ENCODE data around the gene TAS1R1.

Gene TAS1R1

DNA sequence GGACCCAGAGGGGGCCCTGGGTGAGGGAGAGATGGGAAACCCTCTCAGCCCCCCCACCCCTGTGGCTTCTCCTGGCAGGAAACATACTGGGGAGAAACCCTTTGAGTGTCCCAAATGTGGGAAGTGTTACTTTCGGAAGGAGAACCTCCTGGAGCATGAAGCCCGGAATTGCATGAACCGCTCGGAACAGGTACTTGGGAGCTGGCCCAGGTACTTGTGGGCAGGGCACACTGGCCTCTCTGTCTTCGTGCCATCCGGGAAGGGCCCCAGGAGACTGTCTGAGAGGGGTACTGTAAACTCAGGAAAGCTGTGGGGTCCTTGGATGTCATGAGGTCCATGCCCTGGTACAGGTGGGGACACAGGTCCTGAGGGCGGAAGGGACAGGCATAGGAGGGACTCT is 30.7 kb downstream of the TAS1R1 start:
- H3K9me3 ChIP-seq (ENCODE audit: insufficient read depth, low read length, severe bottlenecking): no peaks in the 10 kb centered on the region
- no peak overlapping the region for H3K27ac ChIP-seq (ENCODE audit: low read length)
- H3K79me2 ChIP-seq (ENCODE audit: insufficient read depth, low read length): peaks cover 16% of the 10 kb centered on the region
- no peak for DNase-seq
- no peak overlapping the region for H3K4me3 ChIP-seq (ENCODE audit: low read depth in 1 of 2, low read length in 2 of 2)
- no peak overlapping the region for H2AFZ ChIP-seq (ENCODE audit: low read depth, low read length)
- no peak overlapping the region for H3K4me2 ChIP-seq (ENCODE audit: insufficient read depth, low read length)
- no peaks in the 10 kb centered on the region for H3K27me3 ChIP-seq (ENCODE audit: insufficient read depth, low read length, poor library complexity)
- ATAC-seq (ENCODE audit: insufficient read depth, low read depth): no peak
- peaks cover 55% of the 10 kb centered on the region for H4K20me1 ChIP-seq (ENCODE audit: insufficient read depth, low read length)
- TF ChIP-seq EZH2 (IDR thresholded peaks at IDR 0.05; ENCODE audit: borderline replicate concordance, low read depth, low read length, severe bottlenecking): no peak
- TF ChIP-seq, protein P1, sequence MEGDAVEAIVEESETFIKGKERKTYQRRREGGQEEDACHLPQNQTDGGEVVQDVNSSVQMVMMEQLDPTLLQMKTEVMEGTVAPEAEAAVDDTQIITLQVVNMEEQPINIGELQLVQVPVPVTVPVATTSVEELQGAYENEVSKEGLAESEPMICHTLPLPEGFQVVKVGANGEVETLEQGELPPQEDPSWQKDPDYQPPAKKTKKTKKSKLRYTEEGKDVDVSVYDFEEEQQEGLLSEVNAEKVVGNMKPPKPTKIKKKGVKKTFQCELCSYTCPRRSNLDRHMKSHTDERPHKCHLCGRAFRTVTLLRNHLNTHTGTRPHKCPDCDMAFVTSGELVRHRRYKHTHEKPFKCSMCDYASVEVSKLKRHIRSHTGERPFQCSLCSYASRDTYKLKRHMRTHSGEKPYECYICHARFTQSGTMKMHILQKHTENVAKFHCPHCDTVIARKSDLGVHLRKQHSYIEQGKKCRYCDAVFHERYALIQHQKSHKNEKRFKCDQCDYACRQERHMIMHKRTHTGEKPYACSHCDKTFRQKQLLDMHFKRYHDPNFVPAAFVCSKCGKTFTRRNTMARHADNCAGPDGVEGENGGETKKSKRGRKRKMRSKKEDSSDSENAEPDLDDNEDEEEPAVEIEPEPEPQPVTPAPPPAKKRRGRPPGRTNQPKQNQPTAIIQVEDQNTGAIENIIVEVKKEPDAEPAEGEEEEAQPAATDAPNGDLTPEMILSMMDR (IDR thresholded peaks at IDR 0.05; ENCODE audit: borderline replicate concordance, extremely low read depth, low read length, poor library complexity, severe bottlenecking): no peak
- peaks cover 17% of the 10 kb centered on the region for H3K4me1 ChIP-seq (ENCODE audit: insufficient read depth, low read length)
- H3K9ac ChIP-seq (ENCODE audit: low read depth, low read length): no peak overlapping the region
- peaks cover 52% of the 10 kb centered on the region for H3K36me3 ChIP-seq (ENCODE audit: insufficient read depth, low read length)

DNA sequence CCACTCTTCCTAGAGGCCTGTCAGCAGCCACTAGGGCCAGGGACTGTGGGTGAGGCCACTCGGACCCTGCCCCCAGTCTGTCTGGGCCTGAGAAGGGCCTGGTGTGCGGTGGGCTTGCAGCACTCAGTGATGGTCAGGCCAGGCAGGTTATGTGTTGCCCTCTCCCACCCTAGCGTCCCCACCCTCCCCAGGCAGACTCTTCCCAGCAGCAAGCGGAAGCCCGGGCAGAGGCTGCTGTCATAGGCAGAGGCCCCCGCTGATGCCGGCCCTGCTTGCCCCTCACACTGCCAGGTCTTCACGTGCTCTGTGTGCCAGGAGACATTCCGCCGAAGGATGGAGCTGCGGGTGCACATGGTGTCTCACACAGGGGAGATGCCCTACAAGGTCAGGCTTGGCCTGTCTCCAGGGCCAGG is 31.3 kb downstream of the TAS1R1 start:
- H2AFZ ChIP-seq (ENCODE audit: low read depth, low read length): no peak overlapping the region
- peaks cover 11% of the 10 kb centered on the region for H3K79me2 ChIP-seq (ENCODE audit: insufficient read depth, low read length)
- peaks cover 11% of the 10 kb centered on the region for H3K4me1 ChIP-seq (ENCODE audit: insufficient read depth, low read length)
- H3K36me3 ChIP-seq (ENCODE audit: insufficient read depth, low read length): peaks cover 58% of the 10 kb centered on the region
- no peak overlapping the region for H3K4me2 ChIP-seq (ENCODE audit: insufficient read depth, low read length)
- ATAC-seq (ENCODE audit: insufficient read depth, low read depth) (no peak), DNase-seq (no peak)
- no peak overlapping the region for H3K27ac ChIP-seq (ENCODE audit: low read length)
- TF ChIP-seq EZH2 (IDR thresholded peaks at IDR 0.05; ENCODE audit: borderline replicate concordance, low read depth, low read length, severe bottlenecking): no peak
- TF ChIP-seq, protein P1 (IDR thresholded peaks at IDR 0.05; ENCODE audit: borderline replicate concordance, extremely low read depth, low read length, poor library complexity, severe bottlenecking): no peak
- no peaks in the 10 kb centered on the region for H3K9me3 ChIP-seq (ENCODE audit: insufficient read depth, low read length, severe bottlenecking)
- no peak overlapping the region for H3K9ac ChIP-seq (ENCODE audit: low read depth, low read length)
- H3K4me3 ChIP-seq (ENCODE audit: low read depth in 1 of 2, low read length in 2 of 2): no peak overlapping the region
- H3K27me3 ChIP-seq (ENCODE audit: insufficient read depth, low read length, poor library complexity): no peaks in the 10 kb centered on the region
- H4K20me1 ChIP-seq (ENCODE audit: insufficient read depth, low read length): peaks cover 55% of the 10 kb centered on the region

DNA sequence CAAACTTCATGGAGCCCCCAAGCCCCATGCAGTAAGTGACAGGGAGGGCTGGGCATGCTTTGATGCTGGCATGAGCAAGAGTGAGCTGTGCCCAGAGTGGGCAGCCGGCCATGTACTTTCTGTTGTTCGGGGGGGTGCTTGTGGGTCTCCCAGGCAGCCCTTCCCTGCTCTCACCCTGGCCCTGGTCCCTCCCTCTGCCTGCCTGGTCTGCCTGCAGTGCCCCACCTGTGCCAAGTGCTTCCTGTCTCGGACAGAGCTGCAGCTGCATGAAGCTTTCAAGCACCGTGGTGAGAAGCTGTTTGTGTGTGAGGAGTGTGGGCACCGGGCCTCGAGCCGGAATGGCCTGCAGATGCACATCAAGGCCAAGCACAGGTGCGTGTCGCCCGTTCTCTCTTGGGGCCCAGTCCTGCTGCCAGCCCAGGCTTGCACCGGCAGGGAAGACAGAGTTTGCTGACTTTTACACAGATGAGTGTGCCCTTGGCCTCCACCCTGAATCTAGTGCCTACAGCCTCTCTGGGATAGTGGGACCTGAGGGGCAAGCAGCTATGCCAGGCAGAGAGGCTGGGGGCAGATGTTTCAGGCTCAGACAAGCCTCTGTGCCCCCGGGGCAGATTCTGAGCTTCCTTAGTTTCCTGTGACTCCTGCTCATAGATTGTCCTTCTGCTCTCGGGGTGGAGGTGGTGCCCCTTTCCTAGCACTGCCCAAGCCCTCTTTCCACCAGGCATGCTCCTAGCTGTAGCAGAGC is 32.3 kb downstream of the TAS1R1 start:
- no peak overlapping the region for H2AFZ ChIP-seq (ENCODE audit: low read depth, low read length)
- 0 out of 2 replicates have a peak overlapping the region, but pooled peaks have one; percentile 12 for H3K9ac ChIP-seq (ENCODE audit: low read depth, low read length)
- DNase-seq: no peak

More for the DNA sequence above, 32.3 kb downstream of the TAS1R1 start:
- Histone ChIP-seq H3K79me2 (ENCODE audit: insufficient read depth, low read length) (peaks cover under 1% of the 10 kb centered on the region; the same call in 1 of the 2 replicates), H3K4me2 (ENCODE audit: insufficient read depth, low read length) (no peak overlapping the region), H4K20me1 (ENCODE audit: insufficient read depth, low read length) (peaks cover 64% of the 10 kb centered on the region), H3K4me1 (ENCODE audit: insufficient read depth, low read length) (peaks cover under 1% of the 10 kb centered on the region), H3K27ac (ENCODE audit: low read length) (peak overlapping the region; percentile 44; the same call in 1 of the 2 replicates), H3K4me3 (ENCODE audit: low read depth in 1 of 2, low read length in 2 of 2) (no peak overlapping the region), H3K36me3 (ENCODE audit: insufficient read depth, low read length) (peaks cover 61% of the 10 kb centered on the region), H3K9me3 (ENCODE audit: insufficient read depth, low read length, severe bottlenecking) (no peaks in the 10 kb centered on the region), H3K27me3 (ENCODE audit: insufficient read depth, low read length, poor library complexity) (no peaks in the 10 kb centered on the region)
- peak; percentile 22; the same call in 1 of the 3 replicates for ATAC-seq (ENCODE audit: insufficient read depth, low read depth)
- TF ChIP-seq, protein P1 (IDR thresholded peaks at IDR 0.05; ENCODE audit: borderline replicate concordance, extremely low read depth, low read length, poor library complexity, severe bottlenecking): no peak
- TF ChIP-seq EZH2 (IDR thresholded peaks at IDR 0.05; ENCODE audit: borderline replicate concordance, low read depth, low read length, severe bottlenecking): no peak

Data from DND-41 (cell line).